ENCODE measurements around the gene MIOX.
A peak's percentile ranks its signal among the peaks of the same experiment; 100 is the strongest.

MIOX gene

GRCh38 chr22:50469377-50470305 is 17.0 kb upstream of the MIOX start:
- Mint-ChIP-seq H3K36me3 (ENCODE audit: low read depth) (peaks cover 10% of the 10 kb centered on the region), H3K27me3 (ENCODE audit: low read depth, poor library complexity) (no peaks in the 10 kb centered on the region), H3K4me3 (no peak overlapping the region), H3K27ac (no peak overlapping the region), H3K9me3 (no peaks in the 10 kb centered on the region), H3K4me1 (peaks cover 40% of the 10 kb centered on the region)
- no peak for DNase-seq
- no peak for TF ChIP-seq CTCF (IDR thresholded peaks at IDR 0.05)

- no peak overlapping the region for H3K4me3 Mint-ChIP-seq
- no peak for DNase-seq
- H3K27ac Mint-ChIP-seq, result no peak overlapping the region
- H3K4me1 Mint-ChIP-seq, result peaks cover 44% of the 10 kb centered on the region
- no peaks in the 10 kb centered on the region for H3K27me3 Mint-ChIP-seq (ENCODE audit: low read depth, poor library complexity)
- H3K36me3 Mint-ChIP-seq (ENCODE audit: low read depth), result peaks cover 10% of the 10 kb centered on the region
- H3K9me3 Mint-ChIP-seq, result no peaks in the 10 kb centered on the region
- no peak for TF ChIP-seq CTCF (IDR thresholded peaks at IDR 0.05)
Measured at GRCh38 chr22:50470491-50470890, 16.2 kb upstream of the MIOX start.

- Mint-ChIP-seq H3K27ac (no peak overlapping the region), H3K4me1 (peaks cover 48% of the 10 kb centered on the region), H3K36me3 (ENCODE audit: low read depth) (peaks cover 8% of the 10 kb centered on the region), H3K4me3 (no peak overlapping the region), H3K27me3 (ENCODE audit: low read depth, poor library complexity) (no peaks in the 10 kb centered on the region), H3K9me3 (no peaks in the 10 kb centered on the region)
- no peak for TF ChIP-seq CTCF (IDR thresholded peaks at IDR 0.05)
- no peak for DNase-seq
Measured at GRCh38 chr22:50471197-50471847, 15.3 kb upstream of the MIOX start.

- H3K27ac Mint-ChIP-seq, result no peak overlapping the region
- H3K4me3 Mint-ChIP-seq, result peak overlapping the region; percentile 20
- no peaks in the 10 kb centered on the region for H3K9me3 Mint-ChIP-seq
- peaks cover 3% of the 10 kb centered on the region for H3K27me3 Mint-ChIP-seq (ENCODE audit: low read depth, poor library complexity)
- peaks cover 2% of the 10 kb centered on the region for H3K36me3 Mint-ChIP-seq (ENCODE audit: low read depth)
- DNase-seq, result no peak
- peaks cover 55% of the 10 kb centered on the region for H3K4me1 Mint-ChIP-seq
- TF ChIP-seq CTCF (IDR thresholded peaks at IDR 0.05), result no peak
Measured at GRCh38 chr22:50471962-50472361, 14.7 kb upstream of the MIOX start.

GRCh38 chr22:50473088-50473487 is 13.6 kb upstream of the MIOX start:
- Mint-ChIP-seq H3K27ac (peak overlapping the region; percentile 36), H3K27me3 (ENCODE audit: low read depth, poor library complexity) (peaks cover 7% of the 10 kb centered on the region), H3K9me3 (no peaks in the 10 kb centered on the region), H3K36me3 (ENCODE audit: low read depth) (no peaks in the 10 kb centered on the region), H3K4me3 (peak overlapping the region; percentile 91), H3K4me1 (peaks cover 65% of the 10 kb centered on the region)
- no peak for DNase-seq
- no peak for TF ChIP-seq CTCF (IDR thresholded peaks at IDR 0.05)
